Measurements from ENCODE around the gene CILP.
A peak's percentile ranks its signal among the peaks of the same experiment; 100 is the strongest.

DNA sequence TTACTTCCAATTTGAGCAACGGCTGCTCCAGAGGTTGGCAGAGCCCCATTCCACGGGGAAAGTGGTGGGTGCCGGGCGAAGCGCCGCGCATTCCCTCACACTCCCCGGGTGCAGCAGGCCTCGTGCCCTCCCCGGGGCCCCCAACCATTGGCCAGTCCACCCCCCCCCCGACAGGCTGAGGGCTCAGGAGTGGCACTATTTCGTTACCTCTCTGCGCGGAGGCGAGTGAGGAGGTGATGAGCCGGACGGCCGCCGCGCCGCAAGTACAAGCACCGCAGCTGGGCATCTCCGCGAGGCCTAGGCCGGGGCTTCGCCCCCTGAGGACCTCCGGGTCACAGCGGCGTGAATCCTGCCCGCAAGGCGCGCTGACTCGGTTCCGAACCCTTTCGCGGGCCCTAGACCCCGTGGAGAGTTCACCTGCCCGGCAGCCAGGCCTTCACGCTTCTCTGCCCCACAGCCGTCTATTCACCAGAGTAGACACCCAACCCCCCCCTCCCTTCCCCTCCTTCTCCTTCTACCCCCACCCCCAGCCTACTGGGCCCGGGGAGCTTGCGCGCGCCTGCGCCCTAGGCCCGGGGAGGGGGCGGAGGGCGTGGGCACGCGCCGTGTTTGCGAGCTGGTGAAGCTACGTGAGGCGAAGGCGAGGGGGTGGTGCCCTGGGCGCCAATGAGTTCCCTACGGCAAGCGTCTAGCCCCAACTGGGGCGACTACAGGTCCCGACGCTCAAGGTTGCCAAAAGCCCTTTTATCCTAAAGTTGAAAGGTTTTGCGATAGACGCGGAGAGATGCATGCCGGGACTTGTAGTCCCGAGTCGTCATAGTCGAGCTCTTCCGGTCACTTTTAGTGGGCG is 26.2 kb downstream of the CILP start, which contains the start of gene CLPX:
- TF ChIP-seq, protein P1, sequence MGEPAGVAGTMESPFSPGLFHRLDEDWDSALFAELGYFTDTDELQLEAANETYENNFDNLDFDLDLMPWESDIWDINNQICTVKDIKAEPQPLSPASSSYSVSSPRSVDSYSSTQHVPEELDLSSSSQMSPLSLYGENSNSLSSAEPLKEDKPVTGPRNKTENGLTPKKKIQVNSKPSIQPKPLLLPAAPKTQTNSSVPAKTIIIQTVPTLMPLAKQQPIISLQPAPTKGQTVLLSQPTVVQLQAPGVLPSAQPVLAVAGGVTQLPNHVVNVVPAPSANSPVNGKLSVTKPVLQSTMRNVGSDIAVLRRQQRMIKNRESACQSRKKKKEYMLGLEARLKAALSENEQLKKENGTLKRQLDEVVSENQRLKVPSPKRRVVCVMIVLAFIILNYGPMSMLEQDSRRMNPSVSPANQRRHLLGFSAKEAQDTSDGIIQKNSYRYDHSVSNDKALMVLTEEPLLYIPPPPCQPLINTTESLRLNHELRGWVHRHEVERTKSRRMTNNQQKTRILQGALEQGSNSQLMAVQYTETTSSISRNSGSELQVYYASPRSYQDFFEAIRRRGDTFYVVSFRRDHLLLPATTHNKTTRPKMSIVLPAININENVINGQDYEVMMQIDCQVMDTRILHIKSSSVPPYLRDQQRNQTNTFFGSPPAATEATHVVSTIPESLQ (CRISPR knock-in tag; IDR thresholded peaks at IDR 0.05) = no peak
- TF ChIP-seq, protein P2, sequence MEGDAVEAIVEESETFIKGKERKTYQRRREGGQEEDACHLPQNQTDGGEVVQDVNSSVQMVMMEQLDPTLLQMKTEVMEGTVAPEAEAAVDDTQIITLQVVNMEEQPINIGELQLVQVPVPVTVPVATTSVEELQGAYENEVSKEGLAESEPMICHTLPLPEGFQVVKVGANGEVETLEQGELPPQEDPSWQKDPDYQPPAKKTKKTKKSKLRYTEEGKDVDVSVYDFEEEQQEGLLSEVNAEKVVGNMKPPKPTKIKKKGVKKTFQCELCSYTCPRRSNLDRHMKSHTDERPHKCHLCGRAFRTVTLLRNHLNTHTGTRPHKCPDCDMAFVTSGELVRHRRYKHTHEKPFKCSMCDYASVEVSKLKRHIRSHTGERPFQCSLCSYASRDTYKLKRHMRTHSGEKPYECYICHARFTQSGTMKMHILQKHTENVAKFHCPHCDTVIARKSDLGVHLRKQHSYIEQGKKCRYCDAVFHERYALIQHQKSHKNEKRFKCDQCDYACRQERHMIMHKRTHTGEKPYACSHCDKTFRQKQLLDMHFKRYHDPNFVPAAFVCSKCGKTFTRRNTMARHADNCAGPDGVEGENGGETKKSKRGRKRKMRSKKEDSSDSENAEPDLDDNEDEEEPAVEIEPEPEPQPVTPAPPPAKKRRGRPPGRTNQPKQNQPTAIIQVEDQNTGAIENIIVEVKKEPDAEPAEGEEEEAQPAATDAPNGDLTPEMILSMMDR (IDR thresholded peaks at IDR 0.05) = no peak
- TF ChIP-seq, protein P3, sequence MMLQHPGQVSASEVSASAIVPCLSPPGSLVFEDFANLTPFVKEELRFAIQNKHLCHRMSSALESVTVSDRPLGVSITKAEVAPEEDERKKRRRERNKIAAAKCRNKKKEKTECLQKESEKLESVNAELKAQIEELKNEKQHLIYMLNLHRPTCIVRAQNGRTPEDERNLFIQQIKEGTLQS (CRISPR knock-in tag; conservative IDR thresholded peaks at IDR 0.05) = no peak
- TF ChIP-seq, protein P4, sequence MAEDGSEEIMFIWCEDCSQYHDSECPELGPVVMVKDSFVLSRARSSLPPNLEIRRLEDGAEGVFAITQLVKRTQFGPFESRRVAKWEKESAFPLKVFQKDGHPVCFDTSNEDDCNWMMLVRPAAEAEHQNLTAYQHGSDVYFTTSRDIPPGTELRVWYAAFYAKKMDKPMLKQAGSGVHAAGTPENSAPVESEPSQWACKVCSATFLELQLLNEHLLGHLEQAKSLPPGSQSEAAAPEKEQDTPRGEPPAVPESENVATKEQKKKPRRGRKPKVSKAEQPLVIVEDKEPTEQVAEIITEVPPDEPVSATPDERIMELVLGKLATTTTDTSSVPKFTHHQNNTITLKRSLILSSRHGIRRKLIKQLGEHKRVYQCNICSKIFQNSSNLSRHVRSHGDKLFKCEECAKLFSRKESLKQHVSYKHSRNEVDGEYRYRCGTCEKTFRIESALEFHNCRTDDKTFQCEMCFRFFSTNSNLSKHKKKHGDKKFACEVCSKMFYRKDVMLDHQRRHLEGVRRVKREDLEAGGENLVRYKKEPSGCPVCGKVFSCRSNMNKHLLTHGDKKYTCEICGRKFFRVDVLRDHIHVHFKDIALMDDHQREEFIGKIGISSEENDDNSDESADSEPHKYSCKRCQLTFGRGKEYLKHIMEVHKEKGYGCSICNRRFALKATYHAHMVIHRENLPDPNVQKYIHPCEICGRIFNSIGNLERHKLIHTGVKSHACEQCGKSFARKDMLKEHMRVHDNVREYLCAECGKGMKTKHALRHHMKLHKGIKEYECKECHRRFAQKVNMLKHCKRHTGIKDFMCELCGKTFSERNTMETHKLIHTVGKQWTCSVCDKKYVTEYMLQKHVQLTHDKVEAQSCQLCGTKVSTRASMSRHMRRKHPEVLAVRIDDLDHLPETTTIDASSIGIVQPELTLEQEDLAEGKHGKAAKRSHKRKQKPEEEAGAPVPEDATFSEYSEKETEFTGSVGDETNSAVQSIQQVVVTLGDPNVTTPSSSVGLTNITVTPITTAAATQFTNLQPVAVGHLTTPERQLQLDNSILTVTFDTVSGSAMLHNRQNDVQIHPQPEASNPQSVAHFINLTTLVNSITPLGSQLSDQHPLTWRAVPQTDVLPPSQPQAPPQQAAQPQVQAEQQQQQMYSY (CRISPR knock-in tag; IDR thresholded peaks at IDR 0.05) = no peak
- TF ChIP-seq ZNF423 (CRISPR knock-in tag; IDR thresholded peaks at IDR 0.05) = no peak
- TF ChIP-seq CREB1 (CRISPR knock-in tag; IDR thresholded peaks at IDR 0.05) = no peak
- TF ChIP-seq, protein P5, sequence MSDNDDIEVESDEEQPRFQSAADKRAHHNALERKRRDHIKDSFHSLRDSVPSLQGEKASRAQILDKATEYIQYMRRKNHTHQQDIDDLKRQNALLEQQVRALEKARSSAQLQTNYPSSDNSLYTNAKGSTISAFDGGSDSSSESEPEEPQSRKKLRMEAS (CRISPR knock-in tag; IDR thresholded peaks at IDR 0.05) = peak; percentile 50; the same call in 1 of the 2 replicates
- no peak for TF ChIP-seq GRHL2 (CRISPR knock-in tag; IDR thresholded peaks at IDR 0.05; ENCODE audit: insufficient replicate concordance, severe bottlenecking)
- TF ChIP-seq RELA (CRISPR knock-in tag; IDR thresholded peaks at IDR 0.05; ENCODE audit: borderline replicate concordance) = no peak
- TF ChIP-seq TCF7 (CRISPR knock-in tag; IDR thresholded peaks at IDR 0.05; ENCODE audit: low read depth) = no peak
- TF ChIP-seq, protein P6, sequence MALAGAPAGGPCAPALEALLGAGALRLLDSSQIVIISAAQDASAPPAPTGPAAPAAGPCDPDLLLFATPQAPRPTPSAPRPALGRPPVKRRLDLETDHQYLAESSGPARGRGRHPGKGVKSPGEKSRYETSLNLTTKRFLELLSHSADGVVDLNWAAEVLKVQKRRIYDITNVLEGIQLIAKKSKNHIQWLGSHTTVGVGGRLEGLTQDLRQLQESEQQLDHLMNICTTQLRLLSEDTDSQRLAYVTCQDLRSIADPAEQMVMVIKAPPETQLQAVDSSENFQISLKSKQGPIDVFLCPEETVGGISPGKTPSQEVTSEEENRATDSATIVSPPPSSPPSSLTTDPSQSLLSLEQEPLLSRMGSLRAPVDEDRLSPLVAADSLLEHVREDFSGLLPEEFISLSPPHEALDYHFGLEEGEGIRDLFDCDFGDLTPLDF (CRISPR knock-in tag; IDR thresholded peaks at IDR 0.05) = peak; percentile 62; the same call in 1 of the 2 replicates
- no peak for TF ChIP-seq CBFB (CRISPR knock-in tag; IDR thresholded peaks at IDR 0.05; ENCODE audit: low read depth)
- TF ChIP-seq, protein P7, sequence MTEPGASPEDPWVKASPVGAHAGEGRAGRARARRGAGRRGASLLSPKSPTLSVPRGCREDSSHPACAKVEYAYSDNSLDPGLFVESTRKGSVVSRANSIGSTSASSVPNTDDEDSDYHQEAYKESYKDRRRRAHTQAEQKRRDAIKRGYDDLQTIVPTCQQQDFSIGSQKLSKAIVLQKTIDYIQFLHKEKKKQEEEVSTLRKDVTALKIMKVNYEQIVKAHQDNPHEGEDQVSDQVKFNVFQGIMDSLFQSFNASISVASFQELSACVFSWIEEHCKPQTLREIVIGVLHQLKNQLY (CRISPR knock-in tag; IDR thresholded peaks at IDR 0.05) = no peak
- TF ChIP-seq, protein P8, sequence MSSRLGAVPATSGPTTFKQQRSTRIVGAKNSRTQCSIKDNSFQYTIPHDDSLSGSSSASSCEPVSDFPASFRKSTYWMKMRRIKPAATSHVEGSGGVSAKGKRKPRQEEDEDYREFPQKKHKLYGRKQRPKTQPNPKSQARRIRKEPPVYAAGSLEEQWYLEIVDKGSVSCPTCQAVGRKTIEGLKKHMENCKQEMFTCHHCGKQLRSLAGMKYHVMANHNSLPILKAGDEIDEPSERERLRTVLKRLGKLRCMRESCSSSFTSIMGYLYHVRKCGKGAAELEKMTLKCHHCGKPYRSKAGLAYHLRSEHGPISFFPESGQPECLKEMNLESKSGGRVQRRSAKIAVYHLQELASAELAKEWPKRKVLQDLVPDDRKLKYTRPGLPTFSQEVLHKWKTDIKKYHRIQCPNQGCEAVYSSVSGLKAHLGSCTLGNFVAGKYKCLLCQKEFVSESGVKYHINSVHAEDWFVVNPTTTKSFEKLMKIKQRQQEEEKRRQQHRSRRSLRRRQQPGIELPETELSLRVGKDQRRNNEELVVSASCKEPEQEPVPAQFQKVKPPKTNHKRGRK (CRISPR knock-in tag; IDR thresholded peaks at IDR 0.05; ENCODE audit: borderline replicate concordance) = no peak

Data from WTC11 (cell line).